SK-N-SH (cell line): ENCODE results near the gene GPR158. TPM values are rescaled to one million over a fixed set of nuclear protein-coding genes. Genes with fewer than 3 reads are reported as not detected.

Source experiments
- CTCF ChIA-PET: fragments of 300-600, 350-600 bp; formaldehyde crosslinking; extraction: SDS; loops from one replicate; lab custom pipeline; 2021; lab: Yijun Ruan, JAX
- POLR2A ChIA-PET: fragments of 350-600 bp; sonication (Branson Sonifier 250); formaldehyde crosslinking; extraction: SDS; loops from one replicate; lab custom pipeline; 2020; ENCODE audit warnings: antibody characterized with exemption, inconsistent platforms; lab: Yijun Ruan, JAX
- DNase-seq: peaks from one replicate; pipeline ENCODE4 v3.0.0; 2012
- H2AFZ ChIP-seq: fragments of 200-600 bp; sonication (generic); 2 replicates; pipeline ENCODE4 v1.8.1; 2016; ENCODE audit warnings: antibody characterized with exemption, mild to moderate bottlenecking, low read depth
- H3F3A ChIP-seq: fragments of 200-600 bp; sonication (generic); replicated peaks from 2 replicates; pipeline ENCODE3; 2016; ENCODE audit warnings: antibody characterized with exemption, mild to moderate bottlenecking; ENCODE audit not compliant: insufficient read depth
- H3K27ac ChIP-seq, 2 experiments: fragments of 200-500 bp in 1 of 2; fragments of 200-600 bp in 1 of 2; sonication (Bioruptor generic) in 1 of 2; sonication (generic), shearing (Covaris generic) in 1 of 2; 2 replicates each; pipeline versions ENCODE4 v1.5.1 to v1.6.1; 2014 to 2016; ENCODE audit warnings: low read depth in 2 of 2, inconsistent platforms in 1 of 2, low read length in 1 of 2, mild to moderate bottlenecking in 1 of 2, mixed read lengths in 1 of 2
- H3K27me3 ChIP-seq: fragments of 200-600 bp; sonication (generic), shearing (Covaris generic); 2 replicates; pipeline ENCODE4 v1.6.1; 2016; ENCODE audit warnings: mixed run types; ENCODE audit not compliant: insufficient read depth
- H3K36me3 ChIP-seq, 2 experiments: fragments of 200-500 bp in 1 of 2; fragments of 200-600 bp in 1 of 2; sonication (Bioruptor generic) in 1 of 2; sonication (generic) in 1 of 2; replicated peaks in 1 of 2; 2 replicates each; pipeline versions ENCODE3 to v1.5.1; 2014 to 2016; ENCODE audit warnings: low read length in 1 of 2, mild to moderate bottlenecking in 1 of 2; ENCODE audit not compliant: insufficient read depth in 2 of 2, control insufficient read depth in 1 of 2
- H3K4me1 ChIP-seq, 2 experiments: fragments of 200-500 bp in 1 of 2; fragments of 200-600 bp in 1 of 2; sonication (Bioruptor generic) in 1 of 2; sonication (generic), shearing (Covaris generic) in 1 of 2; 2 replicates each; pipeline versions ENCODE4 v1.5.1 to v1.6.1; 2014 to 2016; ENCODE audit warnings: low read depth in 1 of 2, low read length in 1 of 2, mixed run types in 1 of 2; ENCODE audit not compliant: insufficient read depth in 2 of 2, control insufficient read depth in 1 of 2
- H3K4me2 ChIP-seq: fragments of 200-600 bp; sonication (generic), shearing (Covaris generic); 2 replicates; pipeline ENCODE4 v1.6.1; 2017; ENCODE audit warnings: mixed run types
- H3K4me3 ChIP-seq, 2 experiments: fragments of 200-500 bp in 1 of 2; fragments of 200-600 bp in 1 of 2; sonication (Bioruptor generic) in 1 of 2; sonication (generic), shearing (Covaris generic) in 1 of 2; 2 replicates each; pipeline versions ENCODE4 v1.5.1 to v1.8.1; 2014 to 2016; ENCODE audit warnings: low read depth in 2 of 2, inconsistent platforms in 1 of 2, low read length in 1 of 2, mild to moderate bottlenecking in 1 of 2, mixed read lengths in 1 of 2, moderate library complexity in 1 of 2
- H3K79me2 ChIP-seq: fragments of 200-600 bp; sonication (generic); 2 replicates; pipeline ENCODE4 v1.8.1; 2017; ENCODE audit warnings: mild to moderate bottlenecking; ENCODE audit not compliant: insufficient read depth
- H3K9ac ChIP-seq: fragments of 200-600 bp; sonication (generic); 2 replicates; pipeline ENCODE4 v1.6.1; 2017; ENCODE audit warnings: mixed run types
- H3K9me2 ChIP-seq: fragments of 200-600 bp; sonication (generic); 2 replicates; pipeline ENCODE4 v1.6.1; 2017; ENCODE audit warnings: mixed run types
- H3K9me3 ChIP-seq: fragments of 200-600 bp; sonication (generic); 2 replicates; pipeline ENCODE4 v1.6.1; 2017; ENCODE audit warnings: mixed run types, mild to moderate bottlenecking, moderate library complexity
- H4K20me1 ChIP-seq: fragments of 200-600 bp; sonication (generic); 2 replicates; pipeline ENCODE4 v1.6.1; 2017; ENCODE audit warnings: mild to moderate bottlenecking, mixed run types; ENCODE audit not compliant: insufficient read depth
- CHD2 ChIP-seq: fragments of 150-350 bp; IDR thresholded peaks from 2 replicates; pipeline ENCODE4 v1.6.1; 2018; ENCODE audit warnings: low read length; ENCODE audit not compliant: partially characterized antibody
- CTCF ChIP-seq: fragments of 200-600 bp; sonication (generic); IDR thresholded peaks from 2 replicates; pipeline ENCODE4 v1.6.1; 2017; ENCODE audit warnings: antibody characterized with exemption, mild to moderate bottlenecking, moderate library complexity
- EP300 ChIP-seq, 2 experiments: IDR thresholded peaks; 2 replicates each; pipeline versions ENCODE4 v1.4.0 to v1.6.1; 2012; ENCODE audit warnings: borderline replicate concordance in 1 of 2, low read depth in 1 of 2, low read length in 1 of 2
- EZH2phosphoT487 ChIP-seq: fragments of 200-600 bp; sonication (generic); IDR thresholded peaks from 2 replicates; pipeline ENCODE4 v1.6.1; 2017; ENCODE audit warnings: low read depth, mixed run types, mild to moderate bottlenecking, antibody characterized with exemption, moderate library complexity, borderline replicate concordance
- FOSL2 ChIP-seq: IDR thresholded peaks from 2 replicates; pipeline ENCODE4 v1.4.0; 2012; ENCODE audit warnings: low read depth, mild to moderate bottlenecking, moderate library complexity, borderline replicate concordance
- FOXJ3 ChIP-seq: sonication (generic); formaldehyde crosslinking; IDR thresholded peaks from 2 replicates; pipeline ENCODE4 v1.5.1; 2020; ENCODE audit warnings: mild to moderate bottlenecking, missing genetic modification reagents
- FOXM1 ChIP-seq: IDR thresholded peaks from 2 replicates; pipeline ENCODE4 v1.4.0; 2012; ENCODE audit warnings: low read depth, mild to moderate bottlenecking
- GABPA ChIP-seq: IDR thresholded peaks from 2 replicates; pipeline ENCODE4 v1.4.0; 2012; ENCODE audit warnings: low read depth, mild to moderate bottlenecking
- MXI1 ChIP-seq: IDR thresholded peaks from 2 replicates; pipeline ENCODE4 v1.6.1; 2012; ENCODE audit warnings: mild to moderate bottlenecking, low read depth, low read length, improper control_type of control experiment
- NFIC ChIP-seq: IDR thresholded peaks from 2 replicates; pipeline ENCODE4 v1.4.0; 2012; ENCODE audit warnings: borderline replicate concordance
- NRF1 ChIP-seq: IDR thresholded peaks from 2 replicates; pipeline ENCODE4 v1.6.1; 2012; ENCODE audit warnings: low read depth, mild to moderate bottlenecking, low read length
- RAD21 ChIP-seq: IDR thresholded peaks from 2 replicates; pipeline ENCODE4 v1.6.1; 2012; ENCODE audit warnings: mild to moderate bottlenecking, low read length
- RXRA ChIP-seq: IDR thresholded peaks from 2 replicates; pipeline ENCODE4 v1.4.0; 2012; ENCODE audit warnings: low read depth, mild to moderate bottlenecking, borderline replicate concordance
- SIN3A ChIP-seq: IDR thresholded peaks from 2 replicates; pipeline ENCODE4 v1.6.1; 2012; ENCODE audit warnings: low read depth, mild to moderate bottlenecking, low read length, moderate library complexity, borderline replicate concordance
- SMC3 ChIP-seq: IDR thresholded peaks from 2 replicates; pipeline ENCODE4 v1.6.1; 2012; ENCODE audit warnings: low read depth, low read length, improper control_type of control experiment
- TAF1 ChIP-seq: IDR thresholded peaks from 2 replicates; pipeline ENCODE4 v1.6.1; 2012; ENCODE audit warnings: low read depth, mild to moderate bottlenecking, low read length, moderate library complexity, borderline replicate concordance
- YY1 ChIP-seq: IDR thresholded peaks from 2 replicates; pipeline ENCODE4 v1.4.0; 2012; ENCODE audit warnings: low read depth, mild to moderate bottlenecking
- WGBS: methylation state at CpG from one replicate; pipeline ENCODE4 v1.1.6; 2017; ENCODE audit warnings: low lambda C conversion rate; 5-methylcytosine and 5-hydroxymethylcytosine counted together
- polyA plus RNA-seq, 3 experiments: library from polyadenylated mRNA; depleted of rRNA; stranded (reverse); fragments of >200 nt; gene quantifications; 2 replicates each; pipeline ENCODE4 v1.2.3, GENCODE V29; 2012

Gene GPR158
- polyA plus RNA-seq, 1 of the 3 experiments (the other 2 are of a cell fraction): not detected

GRCh38 chr10:25501912-25502311 is 327.1 kb downstream of the GPR158 start:
- Histone ChIP-seq H3K9ac (no peak overlapping the region), H3K36me3 (no peaks in the 10 kb centered on the region), H3K4me1 (peaks cover 0 to 2% of the 10 kb centered on the region in 2 experiments; a peak in 1 of 4 replicates), H4K20me1 (no peaks in the 10 kb centered on the region), H3K27ac (no peak overlapping the region), H3K79me2 (no peaks in the 10 kb centered on the region), H3K4me2 (no peak overlapping the region), H2AFZ (no peak overlapping the region), H3K4me3 (no peak overlapping the region), H3F3A (no peaks in the 10 kb centered on the region), H3K27me3 (no peaks in the 10 kb centered on the region), H3K9me2 (no peaks in the 10 kb centered on the region), H3K9me3 (no peaks in the 10 kb centered on the region)
- TF ChIP-seq RXRA (no peak), GABPA (no peak), EZH2phosphoT487 (no peak), FOSL2 (no peak), TAF1 (no peak), NFIC (no peak), NRF1 (no peak), RAD21 (no peak), EP300 (IDR thresholded peaks at IDR 0.05; ENCODE audit: borderline replicate concordance in 1 of 2, low read depth in 1 of 2, low read length in 1 of 2) (no peak), SIN3A (no peak), CHD2 (no peak)
- ChIA-PET CTCF (no interaction called here), POLR2A (no interaction called here)
- WGBS: 33% methylated on average over 4 of the region's 4 CpGs
- no peak for DNase-seq

- Histone ChIP-seq H4K20me1 (no peaks in the 10 kb centered on the region), H3K79me2 (no peaks in the 10 kb centered on the region), H3K36me3 (no peaks in the 10 kb centered on the region), H3K4me1 (peaks cover 0 to 2% of the 10 kb centered on the region in 2 experiments; a peak in 1 of 4 replicates), H3K27ac (no peak overlapping the region), H3K27me3 (no peaks in the 10 kb centered on the region), H3K9ac (no peak overlapping the region), H3K9me3 (no peaks in the 10 kb centered on the region), H2AFZ (no peak overlapping the region), H3F3A (no peaks in the 10 kb centered on the region), H3K4me2 (no peak overlapping the region), H3K9me2 (no peaks in the 10 kb centered on the region), H3K4me3 (no peak overlapping the region)
- WGBS: 71% methylated on average over 1 of the region's 1 CpG
- CTCF ChIA-PET: no interaction called here
- DNase-seq: no peak
- POLR2A ChIA-PET: no interaction called here
- TF ChIP-seq RAD21 (no peak), GABPA (no peak), CTCF (no peak), YY1 (no peak), CHD2 (no peak), NFIC (no peak), SMC3 (no peak), FOXJ3 (CRISPR knock-in tag) (no peak), NRF1 (no peak), FOXM1 (no peak), MXI1 (no peak), SIN3A (no peak), TAF1 (no peak)
Measured at GRCh38 chr10:25502453-25502852, 327.7 kb downstream of the GPR158 start.
